ENCODE measurements around the gene AUTS2. TPM values are rescaled to one million over a fixed set of nuclear protein-coding genes. Genes with fewer than 3 reads are reported as not detected.

Gene AUTS2
- total and polyA plus RNA-seq, 10 of the 15 experiments (the other 5 are each of a cell fraction or from before 2014, with no cell fraction given), result 6.4 to 55.6 (median 21.6) TPM

DNA sequence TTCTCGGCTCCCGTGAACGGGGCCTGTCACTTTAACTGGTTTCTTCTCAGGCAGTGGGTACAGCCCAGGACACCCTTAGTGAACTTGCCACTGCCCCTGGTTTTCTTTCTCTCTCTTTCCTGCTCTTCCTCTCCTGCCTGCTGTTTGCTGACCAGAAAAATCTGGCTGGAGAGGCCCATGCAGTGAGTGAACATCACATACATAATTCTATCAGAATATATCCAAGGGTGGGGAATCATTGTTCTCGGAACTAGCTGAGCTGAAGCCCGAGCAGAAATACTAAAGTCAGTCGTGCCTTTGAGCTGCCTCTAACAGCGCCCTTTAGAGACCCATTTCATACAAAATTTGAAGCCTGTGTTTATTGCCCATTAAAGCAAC is 1032.2 kb downstream of the AUTS2 start:
- H3K79me2 ChIP-seq (ENCODE audit: control insufficient read depth, insufficient read depth, low read length), result no peaks in the 10 kb centered on the region
- H3K9me3 ChIP-seq (replicated peaks; ENCODE audit: control insufficient read depth, insufficient read depth, low read length), result no peaks in the 10 kb centered on the region
- H3K27me3 ChIP-seq (replicated peaks in 1 of 2; ENCODE audit: control insufficient read depth in 2 of 2, insufficient read depth in 2 of 2, low read length in 1 of 2), result no peaks in the 10 kb centered on the region
- H4K20me1 ChIP-seq (ENCODE audit: control insufficient read depth, insufficient read depth), result no peaks in the 10 kb centered on the region
- no peaks in the 10 kb centered on the region; a peak in 2 of 4 replicates for H3K36me3 ChIP-seq (ENCODE audit: control insufficient read depth in 2 of 2, insufficient read depth in 2 of 2, low read length in 1 of 2)
- ChIA-PET CTCF (interaction anchor here (2.0 kb wide), 1 partner anchor 69 kb away, joined by 6 read pairs; no protein-coding TSS in a partner anchor), SMC1A (ENCODE audit: uncharacterized antibody, unreplicated experiment) (no interaction called here), POLR2A (no interaction called here), RAD21 (ENCODE audit: unreplicated experiment) (no interaction called here)
- intact Hi-C loops (cut with micrococcal nuclease; ENCODE audit: unreplicated experiment) (no loop called here), in situ Hi-C loops (cut with MboI) (no loop called here)
- H3K4me2 ChIP-seq (ENCODE audit: control insufficient read depth, insufficient read depth), result no peak overlapping the region
- no peak for DNase-seq (ENCODE audit: low read depth, low spot score)
- TF ChIP-seq RFX5 (IDR thresholded peaks at IDR 0.05; ENCODE audit: low read depth, low read length), result no peak
- no peak for TF ChIP-seq DPF2 (IDR thresholded peaks at IDR 0.05)
- TF ChIP-seq NFXL1 (IDR thresholded peaks at IDR 0.05; ENCODE audit: borderline replicate concordance), result no peak
- WGBS (ENCODE audit: insufficient coverage, insufficient replicate concordance, low lambda C conversion rate, missing lambda C conversion rate), result 50% methylated on average over 7 of the region's 7 CpGs
- H3K4me3 ChIP-seq, result no peak overlapping the region
- FAIRE-seq, result no peak
- no TSS peak for BruUV-seq (replicated peaks)
- no peaks in the 10 kb centered on the region for H3K4me1 ChIP-seq (ENCODE audit: control insufficient read depth, insufficient read depth, low read length)
- no peak overlapping the region for H3K27ac ChIP-seq (ENCODE audit: control insufficient read depth, insufficient read depth)
- no peak overlapping the region for H2AFZ ChIP-seq (ENCODE audit: control insufficient read depth, low read depth, low read length)
- no peak overlapping the region for H3K9ac ChIP-seq (ENCODE audit: control insufficient read depth, insufficient read depth, low read length)
- no peak for ATAC-seq

DNA sequence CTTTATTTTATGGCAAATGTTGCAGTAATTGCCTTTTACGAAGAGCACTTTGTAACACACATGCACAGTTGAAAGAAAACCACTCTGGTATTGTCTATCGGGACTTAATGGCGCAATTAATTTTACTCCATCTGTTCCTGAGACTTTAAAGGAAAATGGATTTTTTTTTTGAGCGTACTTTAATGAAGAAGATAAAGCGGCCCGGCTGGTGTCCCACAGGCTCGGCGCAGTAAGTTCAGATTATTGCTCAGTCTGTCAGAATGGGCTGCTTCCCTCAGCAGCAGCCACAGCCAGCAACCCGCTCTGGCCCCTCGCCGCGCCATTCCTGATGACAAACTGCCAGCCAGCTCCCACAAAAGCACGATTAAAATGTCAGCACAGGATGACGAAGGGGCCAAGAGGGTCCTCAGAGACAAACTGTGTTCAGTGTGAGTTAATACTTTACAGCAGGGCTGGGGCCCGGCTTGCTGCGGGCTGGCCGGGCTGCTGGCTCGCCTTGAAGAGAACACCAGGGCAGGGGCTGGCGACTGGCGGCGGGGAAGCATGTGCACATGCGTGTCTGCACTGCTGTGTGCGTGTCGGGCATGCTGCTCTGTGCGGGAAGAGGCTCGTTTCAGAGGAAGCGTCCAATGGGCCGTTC is 1032.7 kb downstream of the AUTS2 start:
- FAIRE-seq (no peak), ATAC-seq (no peak), DNase-seq (ENCODE audit: low read depth, low spot score) (no peak)
- Histone ChIP-seq H2AFZ (ENCODE audit: control insufficient read depth, low read depth, low read length) (no peak overlapping the region), H3K4me3 (no peak overlapping the region), H3K27me3 (replicated peaks in 1 of 2; ENCODE audit: control insufficient read depth in 2 of 2, insufficient read depth in 2 of 2, low read length in 1 of 2) (no peaks in the 10 kb centered on the region), H4K20me1 (ENCODE audit: control insufficient read depth, insufficient read depth) (no peaks in the 10 kb centered on the region), H3K27ac (ENCODE audit: control insufficient read depth, insufficient read depth) (no peak overlapping the region), H3K9ac (ENCODE audit: control insufficient read depth, insufficient read depth, low read length) (no peak overlapping the region), H3K79me2 (ENCODE audit: control insufficient read depth, insufficient read depth, low read length) (no peaks in the 10 kb centered on the region), H3K36me3 (ENCODE audit: control insufficient read depth in 2 of 2, insufficient read depth in 2 of 2, low read length in 1 of 2) (no peaks in the 10 kb centered on the region; a peak in 2 of 4 replicates), H3K9me3 (replicated peaks; ENCODE audit: control insufficient read depth, insufficient read depth, low read length) (no peaks in the 10 kb centered on the region), H3K4me1 (ENCODE audit: control insufficient read depth, insufficient read depth, low read length) (no peaks in the 10 kb centered on the region), H3K4me2 (ENCODE audit: control insufficient read depth, insufficient read depth) (no peak overlapping the region)
- 72% methylated on average over 28 of the region's 28 CpGs for WGBS (ENCODE audit: insufficient coverage, insufficient replicate concordance, low lambda C conversion rate, missing lambda C conversion rate)
- ChIA-PET SMC1A (ENCODE audit: uncharacterized antibody, unreplicated experiment) (no interaction called here), POLR2A (no interaction called here), CTCF (no interaction called here), RAD21 (ENCODE audit: unreplicated experiment) (no interaction called here)
- in situ Hi-C loops (cut with MboI) (no loop called here), intact Hi-C loops (cut with micrococcal nuclease; ENCODE audit: unreplicated experiment) (no loop called here)
- BruUV-seq (replicated peaks), result no TSS peak
- TF ChIP-seq, protein P1, sequence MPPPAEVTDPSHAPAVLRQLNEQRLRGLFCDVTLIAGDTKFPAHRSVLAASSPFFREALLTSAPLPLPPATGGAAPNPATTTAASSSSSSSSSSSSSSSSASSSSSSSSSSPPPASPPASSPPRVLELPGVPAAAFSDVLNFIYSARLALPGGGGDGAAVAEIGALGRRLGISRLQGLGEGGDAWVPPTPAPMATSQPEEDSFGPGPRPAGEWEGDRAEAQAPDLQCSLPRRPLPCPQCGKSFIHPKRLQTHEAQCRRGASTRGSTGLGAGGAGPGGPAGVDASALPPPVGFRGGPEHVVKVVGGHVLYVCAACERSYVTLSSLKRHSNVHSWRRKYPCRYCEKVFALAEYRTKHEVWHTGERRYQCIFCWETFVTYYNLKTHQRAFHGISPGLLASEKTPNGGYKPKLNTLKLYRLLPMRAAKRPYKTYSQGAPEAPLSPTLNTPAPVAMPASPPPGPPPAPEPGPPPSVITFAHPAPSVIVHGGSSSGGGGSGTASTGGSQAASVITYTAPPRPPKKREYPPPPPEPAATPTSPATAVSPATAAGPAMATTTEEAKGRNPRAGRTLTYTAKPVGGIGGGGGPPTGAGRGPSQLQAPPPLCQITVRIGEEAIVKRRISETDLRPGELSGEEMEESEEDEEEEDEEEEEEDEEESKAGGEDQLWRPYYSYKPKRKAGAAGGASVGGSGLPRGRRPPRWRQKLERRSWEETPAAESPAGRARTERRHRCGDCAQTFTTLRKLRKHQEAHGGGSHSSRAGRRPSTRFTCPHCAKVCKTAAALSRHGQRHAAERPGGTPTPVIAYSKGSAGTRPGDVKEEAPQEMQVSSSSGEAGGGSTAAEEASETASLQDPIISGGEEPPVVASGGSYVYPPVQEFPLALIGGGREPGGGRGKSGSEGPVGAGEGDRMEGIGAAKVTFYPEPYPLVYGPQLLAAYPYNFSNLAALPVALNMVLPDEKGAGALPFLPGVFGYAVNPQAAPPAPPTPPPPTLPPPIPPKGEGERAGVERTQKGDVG (CRISPR knock-in tag; IDR thresholded peaks at IDR 0.05), result no peak
- TF ChIP-seq ESRRA (IDR thresholded peaks at IDR 0.05; ENCODE audit: low read length) (no peak), LARP7 (IDR thresholded peaks at IDR 0.05) (no peak)
- TF ChIP-seq, protein P2, sequence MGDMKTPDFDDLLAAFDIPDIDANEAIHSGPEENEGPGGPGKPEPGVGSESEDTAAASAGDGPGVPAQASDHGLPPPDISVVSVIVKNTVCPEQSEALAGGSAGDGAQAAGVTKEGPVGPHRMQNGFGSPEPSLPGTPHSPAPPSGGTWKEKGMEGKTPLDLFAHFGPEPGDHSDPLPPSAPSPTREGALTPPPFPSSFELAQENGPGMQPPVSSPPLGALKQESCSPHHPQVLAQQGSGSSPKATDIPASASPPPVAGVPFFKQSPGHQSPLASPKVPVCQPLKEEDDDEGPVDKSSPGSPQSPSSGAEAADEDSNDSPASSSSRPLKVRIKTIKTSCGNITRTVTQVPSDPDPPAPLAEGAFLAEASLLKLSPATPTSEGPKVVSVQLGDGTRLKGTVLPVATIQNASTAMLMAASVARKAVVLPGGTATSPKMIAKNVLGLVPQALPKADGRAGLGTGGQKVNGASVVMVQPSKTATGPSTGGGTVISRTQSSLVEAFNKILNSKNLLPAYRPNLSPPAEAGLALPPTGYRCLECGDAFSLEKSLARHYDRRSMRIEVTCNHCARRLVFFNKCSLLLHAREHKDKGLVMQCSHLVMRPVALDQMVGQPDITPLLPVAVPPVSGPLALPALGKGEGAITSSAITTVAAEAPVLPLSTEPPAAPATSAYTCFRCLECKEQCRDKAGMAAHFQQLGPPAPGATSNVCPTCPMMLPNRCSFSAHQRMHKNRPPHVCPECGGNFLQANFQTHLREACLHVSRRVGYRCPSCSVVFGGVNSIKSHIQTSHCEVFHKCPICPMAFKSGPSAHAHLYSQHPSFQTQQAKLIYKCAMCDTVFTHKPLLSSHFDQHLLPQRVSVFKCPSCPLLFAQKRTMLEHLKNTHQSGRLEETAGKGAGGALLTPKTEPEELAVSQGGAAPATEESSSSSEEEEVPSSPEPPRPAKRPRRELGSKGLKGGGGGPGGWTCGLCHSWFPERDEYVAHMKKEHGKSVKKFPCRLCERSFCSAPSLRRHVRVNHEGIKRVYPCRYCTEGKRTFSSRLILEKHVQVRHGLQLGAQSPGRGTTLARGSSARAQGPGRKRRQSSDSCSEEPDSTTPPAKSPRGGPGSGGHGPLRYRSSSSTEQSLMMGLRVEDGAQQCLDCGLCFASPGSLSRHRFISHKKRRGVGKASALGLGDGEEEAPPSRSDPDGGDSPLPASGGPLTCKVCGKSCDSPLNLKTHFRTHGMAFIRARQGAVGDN (IDR thresholded peaks at IDR 0.05), result no peak
- TF ChIP-seq, protein P3, sequence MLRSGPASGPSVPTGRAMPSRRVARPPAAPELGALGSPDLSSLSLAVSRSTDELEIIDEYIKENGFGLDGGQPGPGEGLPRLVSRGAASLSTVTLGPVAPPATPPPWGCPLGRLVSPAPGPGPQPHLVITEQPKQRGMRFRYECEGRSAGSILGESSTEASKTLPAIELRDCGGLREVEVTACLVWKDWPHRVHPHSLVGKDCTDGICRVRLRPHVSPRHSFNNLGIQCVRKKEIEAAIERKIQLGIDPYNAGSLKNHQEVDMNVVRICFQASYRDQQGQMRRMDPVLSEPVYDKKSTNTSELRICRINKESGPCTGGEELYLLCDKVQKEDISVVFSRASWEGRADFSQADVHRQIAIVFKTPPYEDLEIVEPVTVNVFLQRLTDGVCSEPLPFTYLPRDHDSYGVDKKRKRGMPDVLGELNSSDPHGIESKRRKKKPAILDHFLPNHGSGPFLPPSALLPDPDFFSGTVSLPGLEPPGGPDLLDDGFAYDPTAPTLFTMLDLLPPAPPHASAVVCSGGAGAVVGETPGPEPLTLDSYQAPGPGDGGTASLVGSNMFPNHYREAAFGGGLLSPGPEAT (IDR thresholded peaks at IDR 0.05; ENCODE audit: low read depth), result no peak

Data from GM12878 (cell line).